ENCODE measurements around the gene ZBTB7C.

ZBTB7C gene

DNA sequence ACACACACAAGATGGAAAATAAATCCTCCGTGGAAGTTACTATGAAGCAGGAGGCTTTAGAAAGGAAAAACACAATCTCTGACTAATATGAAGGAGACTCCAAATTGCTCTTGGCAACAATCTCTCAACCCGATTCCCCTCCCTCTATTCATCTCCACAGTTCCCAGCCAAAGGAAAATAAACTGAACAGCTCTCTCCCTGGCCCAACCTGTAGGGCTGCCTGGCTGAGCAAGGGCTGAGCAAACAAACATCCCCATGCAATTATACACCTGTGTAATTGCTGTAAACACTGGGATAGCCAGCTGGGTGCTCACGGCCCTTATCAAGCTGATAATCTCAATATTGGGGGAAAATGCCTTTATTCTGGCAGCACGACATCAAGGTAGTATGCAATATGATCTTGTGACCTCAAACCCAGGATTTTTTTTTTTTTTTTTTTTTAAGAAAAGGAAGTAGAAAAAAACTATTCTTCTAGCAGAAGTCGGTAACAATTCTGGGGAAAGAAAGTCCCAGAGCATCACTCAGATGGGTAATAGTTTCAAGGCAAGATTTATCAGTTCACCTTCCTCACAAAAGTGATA is 275.4 kb downstream of the ZBTB7C start:
- DNase-seq, result no peak

DNA sequence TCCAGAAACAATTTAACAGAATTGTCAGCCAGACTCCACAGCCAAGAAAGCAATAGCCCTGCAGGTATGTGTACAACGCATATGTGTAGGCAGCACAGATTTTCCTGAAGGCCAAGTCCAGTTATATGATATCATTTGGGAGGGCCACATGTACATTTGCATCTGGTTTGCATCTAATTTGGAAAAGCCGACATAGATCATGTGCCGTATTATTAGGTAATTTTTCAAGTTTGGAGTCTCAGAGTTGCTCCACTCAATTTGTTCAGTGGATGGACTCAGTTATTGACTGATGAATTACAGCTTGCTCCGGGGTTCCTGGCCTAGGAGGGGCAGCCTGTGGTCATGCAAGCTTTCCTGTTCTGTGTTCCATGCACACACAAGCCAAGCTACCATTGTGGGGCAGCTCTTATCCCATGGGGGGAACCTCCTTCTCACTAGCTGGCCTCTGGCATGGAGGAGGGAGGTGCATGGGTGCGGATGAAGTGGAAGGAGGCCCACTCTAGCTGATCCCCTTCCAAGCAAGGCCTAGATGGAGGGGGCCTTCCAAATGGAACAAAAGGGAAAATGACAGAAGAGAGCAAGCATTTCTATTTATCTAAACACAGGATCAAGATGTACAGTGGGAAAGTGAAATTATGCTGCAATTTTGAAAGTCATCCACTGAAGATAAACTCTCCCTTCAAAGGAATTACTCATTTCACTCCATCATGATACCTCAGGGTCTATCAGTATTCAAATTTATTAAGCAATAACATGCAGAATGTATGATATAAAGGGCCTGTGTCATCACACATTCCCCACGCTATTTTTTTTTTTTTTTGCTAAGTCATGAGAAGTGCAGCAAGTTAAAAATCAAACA is 276.2 kb downstream of the ZBTB7C start:
- no peak for DNase-seq

DNA sequence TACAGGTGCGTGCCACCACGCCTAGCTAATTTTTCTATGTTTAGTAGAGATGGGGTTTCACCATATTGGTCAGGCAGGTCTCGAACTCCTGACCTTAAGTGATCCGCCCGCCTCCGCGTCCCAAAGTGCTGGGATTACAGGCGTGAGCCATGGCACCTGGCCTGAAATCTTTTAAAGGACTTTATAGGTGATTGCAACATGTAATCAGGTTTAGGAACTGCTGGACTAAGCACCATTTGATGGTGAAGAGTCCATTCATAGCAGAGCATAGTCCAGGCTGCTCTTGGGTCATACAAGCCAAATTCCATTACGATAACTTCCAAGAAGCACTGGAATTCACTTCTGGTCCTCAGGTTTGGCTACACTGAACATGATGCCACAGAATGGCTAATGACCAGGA is 278.1 kb downstream of the ZBTB7C start:
- no peak for DNase-seq

DNA sequence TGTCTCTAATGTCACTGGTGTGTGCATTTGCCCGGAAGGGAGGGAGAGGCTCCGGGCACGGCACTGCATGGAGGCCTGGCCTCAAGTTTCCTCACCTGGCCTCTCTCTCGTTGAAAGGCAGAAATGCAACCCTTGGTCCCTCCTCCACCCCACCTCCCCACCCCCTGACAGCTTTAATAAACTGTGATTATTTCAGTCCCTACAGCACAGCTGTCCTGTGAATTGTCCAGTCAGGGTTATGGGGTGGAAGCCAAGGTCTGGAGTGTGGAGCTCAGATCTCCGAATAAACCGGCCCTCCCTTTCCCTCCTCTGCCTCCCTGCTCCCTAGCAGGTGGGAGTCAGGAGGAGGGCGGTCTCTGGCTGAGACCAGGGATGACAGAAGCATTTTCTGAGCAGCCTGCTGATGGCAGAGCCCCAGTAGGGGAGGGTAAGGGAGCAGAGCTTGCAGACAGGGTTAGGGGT is 279.5 kb downstream of the ZBTB7C start:
- no peak for DNase-seq

DNA sequence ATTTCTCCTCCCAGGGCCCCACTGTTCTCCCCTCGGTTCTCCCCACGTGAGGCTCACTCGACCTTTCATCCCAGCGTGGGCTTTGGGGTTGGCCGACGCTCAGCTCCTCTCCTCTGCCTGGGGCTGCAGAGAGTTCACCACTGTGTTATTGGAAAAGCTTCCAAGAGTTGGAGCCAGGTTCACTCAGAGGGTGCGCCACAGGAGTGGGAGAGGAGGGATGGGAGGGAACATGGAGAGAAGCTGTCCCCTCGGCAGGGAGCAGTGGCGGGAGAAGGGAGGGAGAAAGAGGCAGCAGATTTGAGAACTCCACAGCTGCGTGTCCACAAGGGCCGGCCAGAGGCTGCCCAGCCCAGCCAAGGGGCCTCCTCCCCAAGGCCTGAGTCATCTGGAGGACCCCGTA is 281.6 kb downstream of the ZBTB7C start:
- no peak for DNase-seq

DNA sequence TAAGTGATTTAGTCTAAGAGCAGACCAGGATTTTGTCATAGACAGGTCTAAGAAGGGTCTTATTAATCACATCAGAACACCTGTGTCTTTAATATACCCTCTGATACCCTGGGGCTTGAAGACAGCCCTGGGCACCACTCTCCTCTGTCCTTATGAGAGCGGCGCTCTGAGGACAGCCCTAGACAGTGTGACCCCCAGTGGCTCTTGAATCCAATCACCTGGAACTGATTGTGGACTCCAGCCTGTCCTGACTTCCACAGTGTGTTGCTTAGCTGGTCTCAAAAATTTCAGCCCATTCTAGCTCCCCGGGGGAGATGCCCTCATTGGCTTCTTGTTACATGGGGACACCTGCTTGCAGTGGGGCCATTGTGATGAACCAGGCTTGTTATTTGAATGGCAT is 282.9 kb downstream of the ZBTB7C start:
- DNase-seq, result no peak

DNA sequence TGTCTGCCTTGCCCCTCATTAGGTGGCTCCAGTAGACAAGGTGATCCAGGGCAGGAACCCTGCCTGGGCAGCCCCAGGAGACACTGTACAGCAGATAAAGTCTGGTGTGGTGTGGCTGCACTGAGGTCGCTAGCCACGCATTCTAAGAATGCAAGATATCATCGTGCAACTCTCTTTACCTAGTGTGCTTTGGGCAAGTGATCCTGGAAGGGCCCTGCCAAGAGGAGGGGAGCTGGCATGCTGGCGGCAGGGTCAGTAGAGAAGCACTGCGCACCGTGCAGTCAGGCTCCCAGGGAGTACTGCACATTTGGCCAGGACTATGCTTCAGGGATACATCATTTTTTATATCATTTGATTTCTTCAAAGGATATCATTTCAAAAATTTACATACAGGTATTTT is 283.5 kb downstream of the ZBTB7C start:
- DNase-seq, result no peak

DNA sequence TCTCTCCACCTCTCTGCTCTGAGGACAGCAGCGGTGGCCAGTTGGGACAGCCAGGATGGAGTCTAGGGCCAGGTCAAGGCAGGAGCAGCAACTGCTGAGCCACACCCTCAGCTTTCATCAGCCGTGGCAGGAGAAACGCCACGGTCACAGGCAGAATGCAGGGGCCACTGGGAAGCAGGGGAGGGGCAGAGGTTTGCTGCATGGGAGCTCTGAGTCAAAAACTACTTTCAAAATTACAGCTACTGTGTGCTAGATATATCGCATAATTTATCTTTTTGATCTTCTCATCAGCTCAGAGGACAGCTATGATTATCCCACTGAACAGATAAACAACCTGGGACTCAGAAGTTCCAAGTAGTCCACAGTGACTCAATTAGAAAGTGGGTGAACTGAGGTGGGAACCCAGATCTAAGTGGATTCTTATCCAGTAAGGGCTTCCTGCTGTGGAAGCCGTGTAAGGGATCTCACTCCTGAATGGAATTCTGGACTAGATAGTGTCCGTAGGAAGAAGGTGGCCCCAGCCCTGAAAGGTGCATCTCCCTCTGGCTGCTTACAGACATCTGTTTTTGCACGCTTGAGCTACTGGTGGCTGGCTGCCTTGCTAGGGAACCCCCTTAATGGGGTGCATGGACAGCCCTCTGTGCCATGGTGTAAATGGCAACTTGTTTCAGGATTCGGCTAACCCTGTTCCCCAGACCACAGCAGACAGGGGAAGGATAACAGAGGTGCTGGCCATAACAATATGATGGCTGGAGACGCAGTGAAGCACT is 284.1 kb downstream of the ZBTB7C start:
- DNase-seq, result no peak

DNA sequence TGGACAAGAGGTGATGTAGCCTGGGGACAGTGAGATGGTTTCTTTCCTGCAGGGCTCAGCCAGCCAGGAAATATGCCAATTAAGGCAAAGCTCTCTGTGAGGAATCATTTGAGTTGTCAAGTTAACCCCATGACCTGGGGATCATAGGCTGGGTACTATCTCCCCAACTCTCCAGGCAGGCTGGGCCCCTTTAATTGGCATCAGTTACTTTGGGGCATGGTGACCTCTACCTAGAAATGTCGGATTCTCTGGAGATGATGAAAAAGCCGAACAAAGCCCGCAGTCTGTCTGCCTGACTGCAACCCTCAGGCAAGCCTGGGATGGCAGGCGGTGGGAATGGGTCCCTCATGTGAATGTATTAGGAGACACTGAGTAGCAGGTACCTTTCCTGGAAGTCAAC is 285.2 kb downstream of the ZBTB7C start:
- DNase-seq, result no peak

DNA sequence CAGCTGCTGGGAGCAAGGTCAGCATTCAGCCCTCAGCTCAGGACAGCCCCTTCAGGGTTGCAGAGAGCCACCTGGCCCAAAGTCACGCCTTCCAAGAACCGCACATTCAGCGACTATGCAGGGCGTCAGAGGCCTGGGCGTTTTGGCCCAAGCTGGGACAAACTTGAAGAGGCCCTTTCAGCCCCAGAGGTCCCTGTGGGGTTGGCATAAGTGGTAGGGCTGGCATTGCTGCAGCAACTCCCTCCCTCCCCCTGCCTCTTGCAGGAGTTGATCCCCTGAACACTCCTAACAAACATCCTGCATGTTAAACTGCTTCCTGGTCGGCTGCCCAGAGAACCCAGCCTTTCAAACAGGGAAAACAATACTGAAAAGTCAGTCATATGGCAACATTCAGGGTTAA is 285.9 kb downstream of the ZBTB7C start:
- no peak for DNase-seq

DNA sequence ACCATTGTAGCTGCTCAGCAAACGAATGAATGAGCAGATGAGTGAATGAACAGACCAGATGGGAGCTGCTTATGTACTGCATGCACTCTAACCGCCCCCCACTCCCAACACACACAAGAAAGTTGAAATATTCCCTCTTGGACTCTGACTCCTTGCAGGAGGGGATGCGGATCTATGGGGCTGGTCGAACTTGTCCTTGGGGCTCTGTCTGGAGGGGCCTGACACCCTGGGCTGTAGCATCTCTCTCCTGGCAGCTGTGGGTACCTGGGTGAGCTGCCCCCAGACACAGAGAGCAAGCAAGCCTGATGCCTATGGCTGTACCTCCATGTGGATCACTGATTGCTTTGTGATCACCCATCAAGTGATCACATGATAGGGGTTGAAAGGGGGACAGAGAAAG is 286.4 kb downstream of the ZBTB7C start:
- DNase-seq, result no peak

DNA sequence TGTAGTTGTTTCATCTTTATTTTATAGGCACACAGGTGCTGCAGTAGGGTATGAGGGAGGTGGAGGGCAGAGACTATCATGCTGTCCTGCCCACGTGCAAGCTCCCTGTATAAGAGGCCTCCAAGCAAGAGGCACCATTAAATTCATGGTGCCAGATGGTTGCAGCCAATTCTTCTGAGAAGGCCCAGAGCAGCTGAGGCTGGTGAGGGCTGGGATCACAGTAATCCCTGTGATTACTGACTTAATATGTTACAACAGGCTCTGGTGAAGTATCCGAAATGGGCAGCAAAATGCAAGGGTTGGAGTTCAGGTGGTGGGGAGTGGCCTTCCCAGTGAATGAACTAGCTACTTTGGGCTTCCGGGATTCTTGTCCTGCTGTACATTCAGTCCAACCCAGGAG is 286.8 kb downstream of the ZBTB7C start:
- DNase-seq, result no peak

DNA sequence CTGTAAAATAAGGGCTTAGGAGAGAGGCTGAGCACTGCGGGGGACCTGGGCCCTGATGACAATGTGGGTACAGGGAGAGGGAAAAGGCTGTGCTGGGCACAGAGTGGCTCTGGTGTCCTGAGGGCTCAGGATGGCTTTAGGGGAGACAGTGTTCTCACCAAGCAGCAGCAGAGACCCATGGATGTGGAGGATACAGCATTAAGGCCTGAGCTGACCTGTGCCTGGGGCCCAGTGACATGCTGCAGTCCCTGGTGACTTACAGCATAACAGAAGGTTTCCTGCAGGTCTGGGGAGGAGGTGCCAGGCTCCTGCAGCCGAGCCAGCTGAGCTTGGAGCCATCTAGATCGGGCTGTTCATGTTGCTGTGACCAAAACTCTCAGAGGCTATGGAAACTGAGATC is 287.4 kb downstream of the ZBTB7C start:
- DNase-seq, result no peak

DNA sequence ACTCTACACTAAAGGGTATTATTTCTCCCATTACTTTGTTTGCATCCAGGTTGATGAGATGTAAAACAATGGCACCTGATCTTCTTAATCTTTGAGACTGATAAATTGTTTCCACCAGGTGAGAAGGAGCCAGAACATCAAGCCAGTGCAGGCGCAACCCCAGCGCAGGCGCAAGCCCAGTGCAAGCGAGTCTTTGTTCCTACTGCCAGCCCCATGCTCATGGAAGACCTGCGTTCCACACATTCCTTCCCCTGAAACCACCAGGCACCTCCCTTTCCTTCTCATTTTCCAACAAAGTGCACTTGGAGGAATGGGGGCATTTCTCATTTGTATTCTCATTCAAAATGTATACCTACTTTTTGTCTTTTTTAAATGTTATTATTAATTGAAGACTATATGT is 290.0 kb downstream of the ZBTB7C start:
- no peak for DNase-seq

DNA sequence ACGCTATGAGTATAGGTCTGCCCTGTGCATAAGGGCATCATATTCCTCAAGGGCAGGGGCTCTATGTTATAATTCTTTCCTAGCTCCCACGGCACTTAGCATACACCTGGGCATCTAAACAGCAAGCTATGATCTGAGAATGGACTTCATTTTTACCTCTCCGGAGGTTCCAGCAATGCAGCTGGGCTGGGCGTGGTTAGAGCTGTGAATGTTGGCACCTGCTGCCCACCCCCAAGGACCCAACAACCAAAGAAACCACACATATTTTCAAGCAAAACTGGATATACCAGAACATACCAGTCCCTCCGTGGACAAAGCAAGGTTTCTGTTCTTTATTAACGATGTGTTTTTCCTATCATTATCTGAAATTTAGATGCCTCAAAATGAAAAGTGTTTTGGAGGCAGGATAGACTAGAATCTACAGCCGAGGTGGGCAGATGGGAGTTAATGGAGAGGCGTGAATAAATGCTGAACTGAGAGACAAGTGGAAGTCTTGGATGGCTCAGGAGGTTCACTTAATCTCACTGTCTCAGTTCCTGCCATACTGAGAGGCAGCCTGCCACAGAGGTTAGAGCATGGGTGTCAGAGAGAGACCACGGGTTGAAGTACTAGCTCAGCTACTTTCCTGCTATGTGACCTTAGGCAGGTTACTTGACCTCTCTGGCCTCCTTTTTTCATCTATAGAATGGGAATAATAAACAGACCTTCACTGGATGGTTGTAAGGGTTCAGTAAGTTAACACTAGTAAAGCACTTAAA is 292.1 kb downstream of the ZBTB7C start:
- DNase-seq, result no peak

DNA sequence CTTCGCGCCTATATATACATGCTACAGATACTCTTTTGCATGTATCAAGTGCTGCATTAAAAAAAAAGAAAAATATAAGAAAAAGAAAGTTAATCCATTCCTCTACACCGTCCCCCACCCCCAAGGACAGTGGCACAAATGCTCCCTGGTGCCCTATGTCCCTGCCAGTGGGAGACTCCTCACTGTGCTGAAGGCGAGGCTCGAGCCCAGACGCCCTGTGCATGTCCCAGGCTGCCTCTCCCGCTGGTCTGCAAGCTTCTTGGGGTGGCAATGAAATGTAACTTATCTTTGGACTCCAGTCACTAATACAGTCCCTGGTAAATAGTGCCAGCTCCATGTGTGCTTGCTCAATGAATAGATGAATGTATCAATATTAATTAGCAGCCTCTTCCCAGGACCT is 293.2 kb downstream of the ZBTB7C start:
- DNase-seq, result no peak

DNA sequence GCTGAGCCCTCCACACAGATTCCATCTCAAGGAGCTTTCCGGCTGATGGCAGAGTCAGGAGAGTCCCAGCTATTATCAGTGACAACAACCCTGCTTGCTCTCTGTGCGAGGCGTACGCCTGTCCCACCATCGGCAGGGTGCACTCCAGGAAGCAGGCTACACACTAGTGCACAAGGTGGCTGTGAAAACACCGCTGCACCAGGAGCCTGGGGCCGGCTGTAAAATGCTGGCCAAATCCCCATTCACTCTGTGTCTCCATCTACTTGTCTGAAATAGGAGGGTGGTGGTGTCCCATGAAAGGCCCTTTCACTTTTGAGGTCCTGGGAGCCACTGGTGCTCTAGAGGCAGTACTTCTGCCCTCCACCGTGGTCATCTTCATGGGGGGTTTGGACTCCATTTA is 295.5 kb downstream of the ZBTB7C start:
- DNase-seq, result no peak

DNA sequence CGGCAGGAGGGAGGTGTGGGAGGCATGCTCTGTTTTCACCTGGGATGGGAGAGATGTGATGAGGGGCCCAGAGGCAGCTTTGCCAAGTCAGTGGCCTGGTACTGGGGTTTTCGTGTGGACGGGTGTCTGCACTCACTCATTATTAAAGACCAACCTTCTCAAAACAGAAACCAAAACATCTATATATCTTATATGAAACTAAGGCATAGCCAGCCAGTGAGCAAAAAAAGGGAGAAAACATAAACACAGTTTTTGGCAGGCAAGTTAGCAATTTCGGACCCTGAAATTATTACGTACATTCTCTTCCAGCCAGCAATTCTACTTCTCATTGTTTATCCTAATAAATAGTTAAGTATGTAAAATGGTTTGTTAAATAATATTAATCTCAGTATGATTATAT is 297.6 kb downstream of the ZBTB7C start:
- no peak for DNase-seq

DNA sequence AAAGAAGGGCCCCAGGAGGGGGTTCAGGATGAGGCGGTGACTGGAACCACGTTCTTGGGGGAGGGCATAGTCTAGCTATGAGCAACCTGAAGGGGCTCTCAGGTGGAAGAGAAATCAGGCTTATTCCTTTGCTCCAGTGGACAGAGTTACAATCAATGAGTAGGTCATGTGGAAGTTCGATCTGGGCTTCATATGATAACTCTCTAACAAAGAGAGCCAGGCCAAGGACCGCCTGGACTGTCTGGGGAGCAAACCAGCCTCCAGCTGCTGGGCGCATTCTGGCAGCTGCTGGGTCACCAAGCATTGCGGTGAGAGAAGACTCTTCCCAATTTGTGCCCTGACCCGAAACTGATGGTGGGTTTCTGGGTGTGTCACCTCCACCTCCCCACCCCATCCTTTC is 298.4 kb downstream of the ZBTB7C start:
- no peak for DNase-seq

DNA sequence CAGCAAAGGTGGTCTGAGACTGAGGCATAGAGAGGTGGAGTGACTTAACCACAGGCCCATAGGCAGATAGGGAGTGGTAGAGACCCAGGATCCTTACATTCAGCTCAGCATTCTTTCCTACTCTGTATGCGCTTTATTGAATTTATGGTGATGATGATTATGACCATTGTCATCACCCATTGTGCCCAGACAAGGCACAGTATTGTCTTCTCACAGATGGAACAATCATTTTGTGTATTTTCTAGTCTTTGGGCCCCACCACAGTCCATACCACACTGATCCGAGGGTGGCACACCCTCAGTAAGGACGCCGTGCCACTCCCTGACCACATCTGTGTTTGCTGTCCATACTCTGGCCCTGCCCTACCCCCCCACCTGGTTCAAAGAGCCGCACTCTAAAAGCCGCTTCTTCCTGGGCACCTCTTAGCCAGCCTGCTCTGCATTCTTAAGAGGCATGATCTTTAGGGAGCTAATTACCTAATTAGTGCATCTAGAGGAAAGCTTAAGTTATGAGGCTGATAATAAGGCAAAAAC is 299.2 kb downstream of the ZBTB7C start:
- DNase-seq, result no peak

DNA sequence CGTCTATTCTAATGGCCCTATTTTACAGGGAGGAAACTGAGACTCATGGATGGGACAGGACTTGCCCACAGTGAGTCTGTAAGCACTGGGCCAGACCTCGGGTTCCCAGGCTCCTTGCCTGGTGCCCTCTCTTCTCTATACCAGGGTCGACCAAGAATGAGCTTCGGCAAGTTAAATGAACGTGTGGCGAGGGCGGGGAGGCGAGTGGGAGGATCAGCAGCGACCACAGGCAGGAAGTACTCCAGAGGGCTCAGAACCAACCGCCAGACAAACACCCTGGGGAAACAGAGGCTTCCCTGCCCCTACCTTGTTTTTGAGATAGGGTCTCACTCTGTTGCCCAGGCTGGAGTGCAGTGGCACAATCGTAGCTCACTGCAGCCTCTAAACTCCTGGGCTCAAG is 301.0 kb downstream of the ZBTB7C start:
- no peak for DNase-seq

DNA sequence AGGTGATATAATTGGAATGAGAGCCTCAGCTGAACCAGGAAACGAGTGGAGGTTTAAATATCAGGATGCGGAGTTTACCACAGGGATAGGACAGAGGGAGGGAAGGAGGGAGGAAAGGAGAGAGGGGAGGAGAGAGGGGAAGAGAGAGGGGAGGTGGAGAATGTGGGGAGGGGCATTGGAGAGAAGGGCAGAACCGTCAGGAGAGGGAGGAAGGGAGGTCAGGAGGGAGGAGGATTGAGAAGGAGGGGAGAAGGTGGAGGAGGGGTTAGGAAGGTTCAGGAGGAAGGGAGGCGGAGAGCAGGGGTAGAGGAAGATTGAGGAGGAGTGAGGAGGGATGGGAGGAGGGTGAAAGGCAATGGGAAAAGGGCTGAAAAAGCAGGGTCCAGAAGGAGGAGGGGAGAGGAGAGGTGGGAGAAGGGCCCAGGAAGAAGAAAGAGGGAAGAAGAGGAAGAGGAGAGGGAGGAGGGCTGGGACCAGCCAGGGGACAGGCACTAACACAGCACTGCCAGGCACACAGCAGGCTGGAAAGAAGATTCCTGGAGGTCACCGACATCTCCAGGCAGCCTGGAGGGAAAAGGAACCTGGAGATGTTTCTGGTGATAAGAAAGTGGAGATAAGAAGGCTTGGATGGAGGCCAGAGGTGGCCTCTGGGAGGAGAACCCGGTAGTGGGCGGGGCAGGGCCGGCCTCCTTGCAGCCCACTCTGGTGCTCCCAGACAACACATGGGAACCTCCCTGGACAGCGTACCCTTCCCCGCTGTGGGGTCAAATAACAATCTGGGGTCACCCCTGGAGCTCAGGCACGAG is 302.0 kb downstream of the ZBTB7C start:
- no peak for DNase-seq
